ENCODE measurements around the gene THPO.

The THPO gene

DNA sequence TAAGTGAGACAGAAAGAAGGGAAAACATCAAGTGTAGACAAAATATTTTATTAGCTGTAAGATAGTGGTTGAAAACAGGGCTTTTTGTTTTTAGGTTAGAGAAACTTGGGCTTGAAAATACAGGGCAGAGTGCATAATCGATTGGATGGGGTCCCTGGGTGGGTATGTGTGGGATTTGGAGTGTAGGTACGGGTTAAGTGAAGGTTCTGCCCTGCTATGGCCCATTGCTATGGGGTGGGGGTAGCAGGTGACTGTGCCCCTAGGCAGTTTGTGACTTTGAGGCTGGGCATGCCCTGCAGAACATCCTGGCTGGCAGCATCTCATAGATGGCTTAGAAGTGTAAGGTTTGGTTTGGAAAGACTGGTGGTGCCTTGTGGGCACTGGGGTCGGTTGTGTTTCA is 44.3 kb downstream of the THPO start:
- 91 to 94% methylated on average over 3 of the region's 3 CpGs for WGBS, 2 experiments
- H3K27ac ChIP-seq (ENCODE audit: insufficient read depth, low read depth, low read length, poor library complexity, severe bottlenecking) = no peak overlapping the region
- peaks cover 41% of the 10 kb centered on the region for H3K36me3 ChIP-seq (ENCODE audit: control insufficient read depth, insufficient read depth, low read length)
- no peaks in the 10 kb centered on the region for H3K9me3 ChIP-seq (ENCODE audit: control insufficient read depth, low read length)
- H3K4me3 ChIP-seq (ENCODE audit: insufficient read depth, low read depth, low read length) = no peak overlapping the region
- H3K27me3 ChIP-seq (ENCODE audit: control insufficient read depth, insufficient read depth, low read length, poor library complexity, severe bottlenecking) = no peaks in the 10 kb centered on the region
- peaks cover 22% of the 10 kb centered on the region for H3K4me1 ChIP-seq (ENCODE audit: control insufficient read depth, insufficient read depth, low read length)

DNA sequence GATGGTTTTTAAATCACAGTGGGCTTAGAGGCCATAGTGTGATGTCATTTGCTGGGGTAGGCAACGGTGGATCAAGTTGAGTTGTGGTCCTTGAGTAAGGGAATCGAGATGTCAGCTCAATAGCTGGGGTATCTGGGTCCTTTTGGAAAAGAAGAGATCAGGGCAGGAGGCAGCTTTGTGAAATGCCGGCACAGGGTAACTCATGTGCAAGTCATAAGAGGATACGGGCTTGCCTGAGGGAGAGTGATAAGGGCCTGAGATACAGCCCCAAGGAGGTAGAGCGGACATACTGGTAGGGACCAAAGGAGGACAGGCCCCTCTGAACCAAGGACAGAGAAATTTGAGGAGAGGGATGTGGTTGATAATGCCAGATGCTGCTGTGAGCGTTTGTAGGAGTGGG is 44.8 kb downstream of the THPO start:
- Histone ChIP-seq H3K9me3 (ENCODE audit: control insufficient read depth, low read length) (no peaks in the 10 kb centered on the region), H3K27ac (ENCODE audit: insufficient read depth, low read depth, low read length, poor library complexity, severe bottlenecking) (no peak overlapping the region), H3K27me3 (ENCODE audit: control insufficient read depth, insufficient read depth, low read length, poor library complexity, severe bottlenecking) (no peaks in the 10 kb centered on the region), H3K4me3 (ENCODE audit: insufficient read depth, low read depth, low read length) (no peak overlapping the region), H3K36me3 (ENCODE audit: control insufficient read depth, insufficient read depth, low read length) (peaks cover 46% of the 10 kb centered on the region), H3K4me1 (ENCODE audit: control insufficient read depth, insufficient read depth, low read length) (peaks cover 16% of the 10 kb centered on the region)
- WGBS, 2 experiments = 95 to 96% methylated on average over 6 of the region's 6 CpGs

DNA sequence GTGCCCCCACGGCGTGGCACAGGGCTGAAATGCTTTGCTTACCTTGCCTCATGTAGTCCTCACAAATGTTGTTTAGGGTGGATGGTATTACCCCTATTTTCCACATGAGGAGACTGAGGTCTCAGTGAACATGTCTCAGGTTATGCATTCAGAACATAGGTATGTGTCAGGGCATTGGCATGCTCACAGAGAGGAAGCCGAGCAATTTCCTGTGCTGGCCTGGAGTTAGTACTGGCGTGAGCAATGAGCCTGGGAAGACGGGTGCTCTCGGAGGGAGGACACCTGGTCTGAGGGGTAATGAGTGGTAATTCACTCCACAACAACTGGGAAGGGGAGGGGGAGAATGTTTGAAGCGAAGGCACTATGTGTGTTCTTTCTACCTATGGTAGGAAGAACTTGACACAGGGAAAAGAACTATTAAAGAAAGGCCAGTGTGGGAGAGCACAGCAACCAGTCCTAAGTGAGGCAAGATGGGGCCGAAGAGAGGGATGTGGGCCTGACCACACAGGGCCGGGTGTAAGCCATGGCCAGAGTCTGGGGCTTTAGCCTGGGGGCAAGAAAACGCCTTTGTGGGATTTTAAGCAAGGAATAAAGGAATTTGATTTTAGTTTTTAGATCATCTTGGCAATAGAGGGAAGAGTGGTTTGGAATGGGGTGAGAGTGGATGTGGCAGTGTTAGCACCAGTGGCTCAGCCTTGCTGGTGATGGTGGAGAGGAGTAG is 45.5 kb downstream of the THPO start:
- Histone ChIP-seq H3K36me3 (ENCODE audit: control insufficient read depth, insufficient read depth, low read length) (peaks cover 52% of the 10 kb centered on the region), H3K4me1 (ENCODE audit: control insufficient read depth, insufficient read depth, low read length) (peaks cover 12% of the 10 kb centered on the region), H3K27ac (ENCODE audit: insufficient read depth, low read depth, low read length, poor library complexity, severe bottlenecking) (no peak overlapping the region), H3K4me3 (ENCODE audit: insufficient read depth, low read depth, low read length) (no peak overlapping the region), H3K27me3 (ENCODE audit: control insufficient read depth, insufficient read depth, low read length, poor library complexity, severe bottlenecking) (no peaks in the 10 kb centered on the region), H3K9me3 (ENCODE audit: control insufficient read depth, low read length) (no peaks in the 10 kb centered on the region)
- WGBS, 2 experiments = 94 to 96% methylated on average over 10 of the region's 10 CpGs

DNA sequence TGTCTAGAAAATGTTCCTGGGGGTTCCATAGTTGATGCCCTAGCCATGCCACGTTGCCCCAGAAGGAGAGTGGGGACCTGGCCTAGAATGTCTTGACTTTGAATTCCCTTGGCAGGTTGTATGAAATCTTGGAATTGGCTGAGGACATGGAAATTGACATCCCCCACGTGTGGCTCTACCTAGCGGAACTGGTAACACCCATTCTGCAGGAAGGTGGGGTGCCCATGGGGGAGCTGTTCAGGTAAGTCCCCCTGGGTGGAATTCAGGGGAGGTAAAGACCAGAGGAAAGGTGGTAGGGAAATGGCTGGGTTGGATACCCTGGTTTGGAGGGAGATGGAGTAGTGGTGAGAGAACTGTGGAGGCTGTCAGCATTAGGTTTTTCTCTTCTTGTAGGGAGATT is 49.5 kb downstream of the THPO start:
- H3K4me3 ChIP-seq (ENCODE audit: insufficient read depth, low read depth, low read length) = no peak overlapping the region
- no peaks in the 10 kb centered on the region for H3K4me1 ChIP-seq (ENCODE audit: control insufficient read depth, insufficient read depth, low read length)
- no peaks in the 10 kb centered on the region for H3K27me3 ChIP-seq (ENCODE audit: control insufficient read depth, insufficient read depth, low read length, poor library complexity, severe bottlenecking)
- H3K9me3 ChIP-seq (ENCODE audit: control insufficient read depth, low read length) = no peaks in the 10 kb centered on the region
- 64 to 65% methylated on average over 3 of the region's 3 CpGs for WGBS, 2 experiments
- peaks cover 84% of the 10 kb centered on the region for H3K36me3 ChIP-seq (ENCODE audit: control insufficient read depth, insufficient read depth, low read length)
- H3K27ac ChIP-seq (ENCODE audit: insufficient read depth, low read depth, low read length, poor library complexity, severe bottlenecking) = no peak overlapping the region

DNA sequence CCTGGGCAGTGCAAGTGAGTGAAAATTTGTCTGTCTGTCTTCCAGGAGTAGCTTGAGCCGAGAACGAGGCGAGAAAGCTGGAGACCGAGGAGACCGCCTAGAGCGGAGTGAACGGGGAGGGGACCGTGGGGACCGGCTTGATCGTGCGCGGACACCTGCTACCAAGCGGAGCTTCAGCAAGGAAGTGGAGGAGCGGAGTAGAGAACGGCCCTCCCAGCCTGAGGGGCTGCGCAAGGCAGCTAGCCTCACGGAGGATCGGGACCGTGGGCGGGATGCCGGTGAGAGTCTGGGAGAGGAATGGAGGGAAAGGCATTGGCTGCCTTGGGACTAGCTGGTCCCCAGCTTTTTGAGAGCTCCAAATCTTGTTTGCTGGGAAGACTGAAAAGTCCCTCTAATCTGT is 50.8 kb downstream of the THPO start:
- 97 to 98% methylated on average over 21 of the region's 21 CpGs for WGBS, 2 experiments
- H3K9me3 ChIP-seq (ENCODE audit: control insufficient read depth, low read length) = no peaks in the 10 kb centered on the region
- H3K4me3 ChIP-seq (ENCODE audit: insufficient read depth, low read depth, low read length) = no peak overlapping the region
- no peaks in the 10 kb centered on the region for H3K4me1 ChIP-seq (ENCODE audit: control insufficient read depth, insufficient read depth, low read length)
- no peak overlapping the region for H3K27ac ChIP-seq (ENCODE audit: insufficient read depth, low read depth, low read length, poor library complexity, severe bottlenecking)
- H3K36me3 ChIP-seq (ENCODE audit: control insufficient read depth, insufficient read depth, low read length) = peaks cover 84% of the 10 kb centered on the region
- H3K27me3 ChIP-seq (ENCODE audit: control insufficient read depth, insufficient read depth, low read length, poor library complexity, severe bottlenecking) = no peaks in the 10 kb centered on the region

DNA sequence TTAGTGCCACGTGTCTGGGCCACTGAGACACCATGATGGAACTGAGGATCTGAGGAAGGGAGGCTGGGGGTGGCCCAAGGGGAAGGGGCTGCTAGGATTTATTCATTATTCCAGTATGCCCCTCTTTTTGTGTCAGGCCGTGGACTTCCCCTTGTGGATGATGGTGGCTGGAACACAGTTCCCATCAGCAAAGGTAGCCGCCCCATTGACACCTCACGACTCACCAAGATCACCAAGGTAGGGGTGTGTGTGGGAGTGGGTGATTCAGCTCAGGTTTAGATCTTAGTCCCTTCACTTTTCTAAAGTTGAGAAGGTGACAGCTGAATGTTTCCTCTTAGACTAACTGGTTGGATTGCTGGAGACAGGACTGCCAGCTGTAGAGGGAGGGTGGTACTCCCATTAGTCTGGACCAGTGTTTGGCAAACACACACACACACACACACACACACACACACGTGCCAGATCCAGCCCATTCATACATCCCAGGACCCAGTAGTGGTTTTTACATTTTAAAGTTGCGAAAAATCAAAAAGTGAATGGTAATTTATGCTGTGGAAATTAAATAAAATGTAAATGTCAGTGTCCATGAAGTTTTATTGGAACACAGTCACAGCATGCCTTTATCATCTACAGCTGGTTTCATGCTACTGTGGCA is 52.2 kb downstream of the THPO start:
- H3K27me3 ChIP-seq (ENCODE audit: control insufficient read depth, insufficient read depth, low read length, poor library complexity, severe bottlenecking) = no peaks in the 10 kb centered on the region
- 97 to 98% methylated on average over 5 to 6 of the region's 6 CpGs for WGBS, 2 experiments
- H3K36me3 ChIP-seq (ENCODE audit: control insufficient read depth, insufficient read depth, low read length) = peaks cover 86% of the 10 kb centered on the region
- no peaks in the 10 kb centered on the region for H3K4me1 ChIP-seq (ENCODE audit: control insufficient read depth, insufficient read depth, low read length)
- no peaks in the 10 kb centered on the region for H3K9me3 ChIP-seq (ENCODE audit: control insufficient read depth, low read length)
- H3K4me3 ChIP-seq (ENCODE audit: insufficient read depth, low read depth, low read length) = no peak overlapping the region
- H3K27ac ChIP-seq (ENCODE audit: insufficient read depth, low read depth, low read length, poor library complexity, severe bottlenecking) = no peak overlapping the region

DNA sequence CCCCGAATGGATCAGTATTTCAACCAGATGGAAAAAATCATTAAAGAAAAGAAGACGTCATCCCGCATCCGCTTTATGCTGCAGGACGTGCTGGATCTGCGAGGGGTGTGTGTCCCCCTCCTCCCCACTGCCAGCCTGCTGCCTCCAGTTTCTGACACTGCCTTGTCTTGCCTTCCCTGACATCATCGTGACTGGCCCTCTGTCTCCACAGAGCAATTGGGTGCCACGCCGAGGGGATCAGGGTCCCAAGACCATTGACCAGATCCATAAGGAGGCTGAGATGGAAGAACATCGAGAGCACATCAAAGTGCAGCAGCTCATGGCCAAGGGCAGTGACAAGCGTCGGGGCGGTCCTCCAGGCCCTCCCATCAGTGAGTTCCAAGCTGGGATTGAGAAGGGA is 52.7 kb downstream of the THPO start:
- Histone ChIP-seq H3K4me1 (ENCODE audit: control insufficient read depth, insufficient read depth, low read length) (no peaks in the 10 kb centered on the region), H3K36me3 (ENCODE audit: control insufficient read depth, insufficient read depth, low read length) (peaks cover 92% of the 10 kb centered on the region), H3K9me3 (ENCODE audit: control insufficient read depth, low read length) (no peaks in the 10 kb centered on the region), H3K27ac (ENCODE audit: insufficient read depth, low read depth, low read length, poor library complexity, severe bottlenecking) (no peak overlapping the region), H3K4me3 (ENCODE audit: insufficient read depth, low read depth, low read length) (no peak overlapping the region), H3K27me3 (ENCODE audit: control insufficient read depth, insufficient read depth, low read length, poor library complexity, severe bottlenecking) (no peaks in the 10 kb centered on the region)
- 94 to 95% methylated on average over 13 of the region's 13 CpGs for WGBS, 2 experiments

DNA sequence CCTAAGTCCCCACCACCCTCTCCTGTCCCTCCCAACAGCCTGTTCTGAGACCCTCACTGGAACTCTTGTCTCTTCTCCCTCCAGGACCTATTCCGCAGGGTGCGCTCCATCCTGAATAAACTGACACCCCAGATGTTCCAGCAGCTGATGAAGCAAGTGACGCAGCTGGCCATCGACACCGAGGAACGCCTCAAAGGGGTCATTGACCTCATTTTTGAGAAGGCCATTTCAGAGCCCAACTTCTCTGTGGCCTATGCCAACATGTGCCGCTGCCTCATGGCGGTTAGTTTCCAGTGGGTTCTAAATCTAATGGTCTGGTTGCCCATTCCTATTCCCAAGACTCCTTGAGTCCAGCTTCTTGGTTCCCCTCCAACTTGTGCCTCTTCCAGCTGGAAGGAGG is 54.3 kb downstream of the THPO start:
- peaks cover 85% of the 10 kb centered on the region for H3K36me3 ChIP-seq (ENCODE audit: control insufficient read depth, insufficient read depth, low read length)
- no peaks in the 10 kb centered on the region for H3K4me1 ChIP-seq (ENCODE audit: control insufficient read depth, insufficient read depth, low read length)
- H3K27me3 ChIP-seq (ENCODE audit: control insufficient read depth, insufficient read depth, low read length, poor library complexity, severe bottlenecking) = no peaks in the 10 kb centered on the region
- WGBS, 2 experiments = 96 to 97% methylated on average over 8 of the region's 8 CpGs
- no peak overlapping the region for H3K4me3 ChIP-seq (ENCODE audit: insufficient read depth, low read depth, low read length)
- H3K27ac ChIP-seq (ENCODE audit: insufficient read depth, low read depth, low read length, poor library complexity, severe bottlenecking) = no peak overlapping the region
- H3K9me3 ChIP-seq (ENCODE audit: control insufficient read depth, low read length) = no peaks in the 10 kb centered on the region

DNA sequence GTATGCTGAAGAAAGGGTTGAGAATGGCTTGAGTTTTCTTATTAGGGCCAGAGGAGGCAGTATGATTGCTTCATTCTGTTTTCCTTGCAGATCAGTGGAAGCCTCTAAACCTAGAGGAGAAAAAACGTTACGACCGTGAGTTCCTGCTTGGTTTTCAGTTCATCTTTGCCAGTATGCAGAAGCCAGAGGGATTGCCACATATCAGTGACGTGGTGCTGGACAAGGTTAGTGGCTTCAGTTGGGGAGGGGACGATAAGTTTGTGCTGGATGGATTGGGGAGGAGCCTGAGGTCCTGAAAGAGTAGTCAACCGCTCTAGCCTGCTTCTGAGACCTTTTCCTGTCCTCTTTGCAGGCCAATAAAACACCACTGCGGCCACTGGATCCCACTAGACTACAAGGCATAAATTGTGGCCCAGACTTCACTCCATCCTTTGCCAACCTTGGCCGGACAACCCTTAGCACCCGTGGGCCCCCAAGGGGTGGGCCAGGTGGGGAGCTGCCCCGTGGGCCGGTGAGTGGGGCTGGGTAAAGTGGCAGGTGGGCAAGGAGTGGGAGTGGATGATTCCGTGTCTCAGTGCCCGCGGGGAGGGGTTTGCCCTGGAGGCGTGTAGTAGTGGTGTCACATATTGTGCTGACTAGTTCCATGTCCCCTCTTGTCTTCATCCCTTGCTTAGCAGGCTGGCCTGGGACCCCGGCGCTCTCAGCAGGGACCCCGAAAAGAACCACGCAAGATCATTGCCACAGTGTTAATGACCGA is 55.1 kb downstream of the THPO start:
- peaks cover 77% of the 10 kb centered on the region for H3K36me3 ChIP-seq (ENCODE audit: control insufficient read depth, insufficient read depth, low read length)
- no peaks in the 10 kb centered on the region for H3K9me3 ChIP-seq (ENCODE audit: control insufficient read depth, low read length)
- H3K27me3 ChIP-seq (ENCODE audit: control insufficient read depth, insufficient read depth, low read length, poor library complexity, severe bottlenecking) = no peaks in the 10 kb centered on the region
- no peak overlapping the region for H3K4me3 ChIP-seq (ENCODE audit: insufficient read depth, low read depth, low read length)
- H3K27ac ChIP-seq (ENCODE audit: insufficient read depth, low read depth, low read length, poor library complexity, severe bottlenecking) = no peak overlapping the region
- 95 to 97% methylated on average over 20 of the region's 20 CpGs for WGBS, 2 experiments
- no peaks in the 10 kb centered on the region for H3K4me1 ChIP-seq (ENCODE audit: control insufficient read depth, insufficient read depth, low read length)
